HepG2 (cell line): Measurements from ENCODE around the gene PARD3. TPM values are rescaled to one million over a fixed set of nuclear protein-coding genes. Genes with fewer than 3 reads are reported as not detected.

ENCODE experiments used
- AGO1 ChIP-seq: fragments of 200-400 bp; formaldehyde crosslinking; IDR thresholded peaks from 2 replicates; pipeline ENCODE4 v1.6.1; 2017; ENCODE audit warnings: mild to moderate bottlenecking, low read depth, low read length, moderate library complexity; ENCODE audit not compliant: poor library complexity, severe bottlenecking
- AKNA ChIP-seq: sonication (generic); formaldehyde crosslinking; IDR thresholded peaks from 2 replicates; pipeline ENCODE4 v1.4.0; 2020; ENCODE audit warnings: missing genetic modification reagents, borderline replicate concordance
- IRF2 ChIP-seq: IDR thresholded peaks from 2 replicates; pipeline ENCODE4 v1.6.1; 2018; ENCODE audit warnings: missing genetic modification reagents, missing compliant biosample characterization
- NCOA5 ChIP-seq: sonication (generic); formaldehyde crosslinking; IDR thresholded peaks from 2 replicates; pipeline ENCODE4 v1.4.0; 2020; ENCODE audit warnings: missing genetic modification reagents
- PREB ChIP-seq: sonication (generic); formaldehyde crosslinking; IDR thresholded peaks from 2 replicates; pipeline ENCODE4 v1.4.0; 2020; ENCODE audit warnings: missing genetic modification reagents
- RFX1 ChIP-seq: fragments of 450-650 bp; IDR thresholded peaks from 2 replicates; pipeline ENCODE4 v1.6.1; 2017
- SIX1 ChIP-seq: sonication (generic); formaldehyde crosslinking; IDR thresholded peaks from 2 replicates; pipeline ENCODE4 v1.4.0; 2020; ENCODE audit warnings: missing genetic modification reagents, borderline replicate concordance
- STAG1 ChIP-seq: sonication (generic); formaldehyde crosslinking; IDR thresholded peaks from 2 replicates; pipeline ENCODE4 v1.4.0; 2020; ENCODE audit warnings: missing genetic modification reagents
- ZNF20 ChIP-seq: sonication (generic); formaldehyde crosslinking; IDR thresholded peaks from 2 replicates; pipeline ENCODE4 v1.4.0; 2020; ENCODE audit warnings: mild to moderate bottlenecking, moderate library complexity, missing genetic modification reagents
- ZNF253 ChIP-seq: sonication (generic); formaldehyde crosslinking; IDR thresholded peaks from 2 replicates; pipeline ENCODE4 v1.8.0; 2022; ENCODE audit warnings: mild to moderate bottlenecking, missing genetic modification reagents, borderline replicate concordance
- ZNF329 ChIP-seq: sonication (generic); formaldehyde crosslinking; IDR thresholded peaks from 2 replicates; pipeline ENCODE4 v1.9.0; 2021; ENCODE audit warnings: low read depth, mild to moderate bottlenecking, missing genetic modification reagents
- ZNF33B ChIP-seq: sonication (generic); formaldehyde crosslinking; IDR thresholded peaks from 2 replicates; pipeline ENCODE4 v1.5.1; 2020; ENCODE audit warnings: mild to moderate bottlenecking, missing genetic modification reagents
- ZNF768 ChIP-seq: sonication (generic); formaldehyde crosslinking; IDR thresholded peaks from 2 replicates; pipeline ENCODE4 v1.4.0; 2020; ENCODE audit warnings: missing genetic modification reagents
- ZNF83 ChIP-seq: sonication (generic); formaldehyde crosslinking; IDR thresholded peaks from 2 replicates; pipeline ENCODE4 v1.4.0; 2020; ENCODE audit warnings: missing genetic modification reagents, mild to moderate bottlenecking, borderline replicate concordance
- ZSCAN21 ChIP-seq: sonication (generic); formaldehyde crosslinking; IDR thresholded peaks from 2 replicates; pipeline ENCODE4 v1.8.0; 2022; ENCODE audit warnings: mild to moderate bottlenecking, missing genetic modification reagents, moderate library complexity, borderline replicate concordance
- polyA plus RNA-seq, 8 experiments: library from polyadenylated mRNA; depleted of rRNA in 3 of 8; stranded (reverse) in 7 of 8; unstranded in 1 of 8; fragments of >200 nt; fragmentation: Illumina TruSeq in 4 of 8; extraction: Trizol in 4 of 8; gene quantifications; 2 replicates each; pipeline versions ENCODE4 v1.2.1 to v1.2.3, GENCODE V29; 2011 to 2016; ENCODE audit warnings: low read depth in 4 of 8, missing spikeins in 1 of 8, mixed read lengths in 1 of 8; ENCODE audit not compliant: insufficient read depth in 1 of 8
- total RNA-seq, 5 experiments: library from RNA; depleted of rRNA; stranded (reverse); fragments of >200 nt; fragmentation: Illumina TruSeq; extraction: Trizol; gene quantifications; 2 replicates each; pipeline ENCODE4 v1.2.3, GENCODE V29; 2016; ENCODE audit warnings: low read depth in 1 of 5
- TF ChIP-seq, protein P1 (sequence below): conservative IDR thresholded peaks from 2 replicates; pipeline ENCODE4 v1.6.1; 2018; ENCODE audit warnings: missing genetic modification reagents
- TF ChIP-seq, protein P2 (sequence below): sonication (generic); formaldehyde crosslinking; IDR thresholded peaks from 2 replicates; pipeline ENCODE4 v1.4.0; 2020; ENCODE audit warnings: missing genetic modification reagents, borderline replicate concordance
- TF ChIP-seq, protein P3 (sequence below): sonication (generic); formaldehyde crosslinking; IDR thresholded peaks from 2 replicates; pipeline ENCODE4 v1.4.0; 2020; ENCODE audit warnings: missing genetic modification reagents; ENCODE audit errors: not compliant biosample characterization

Gene PARD3
- total and polyA plus RNA-seq, 2 of the 13 experiments (the other 11 are each of a cell fraction or from before 2014, with no cell fraction given): 40.9 to 60.0 TPM

DNA sequence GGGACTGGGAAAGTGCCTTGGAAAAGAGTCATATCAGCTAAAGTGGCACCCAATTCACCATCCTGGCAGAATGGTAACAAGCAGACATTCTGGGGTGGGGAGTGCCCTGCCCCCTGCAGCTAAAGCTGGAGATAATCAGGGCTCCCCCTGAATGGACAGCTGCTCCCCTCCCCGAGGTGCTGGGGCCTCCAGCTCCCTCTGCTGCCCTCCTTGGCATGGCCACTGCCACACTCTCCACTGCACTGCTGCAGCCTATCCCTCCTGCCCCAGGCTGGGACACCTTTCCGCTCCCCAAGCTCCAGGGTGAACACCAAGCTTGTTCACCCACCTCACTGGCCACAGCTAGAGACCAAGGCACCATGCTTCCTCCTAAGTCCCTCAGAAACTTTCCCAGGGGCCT is 9.8 kb upstream of the PARD3 start (continued):
- TF ChIP-seq AKNA (CRISPR knock-in tag) (no peak), PREB (CRISPR knock-in tag) (no peak), RFX1 (no peak), ZSCAN21 (CRISPR knock-in tag) (no peak), ZNF20 (CRISPR knock-in tag) (no peak), ZNF253 (CRISPR knock-in tag) (no peak), ZNF33B (CRISPR knock-in tag) (no peak), ZNF83 (no peak), SIX1 (CRISPR knock-in tag) (no peak), ZNF768 (CRISPR knock-in tag) (peak; percentile 20; the same call in 1 of the 2 replicates), IRF2 (CRISPR knock-in tag) (0 out of 2 replicates have a peak, but pooled peaks have one; percentile 21), NCOA5 (CRISPR knock-in tag) (no peak), AGO1 (no peak), ZNF329 (CRISPR knock-in tag) (no peak), STAG1 (CRISPR knock-in tag) (peak; percentile 72)
- TF ChIP-seq, protein P1, sequence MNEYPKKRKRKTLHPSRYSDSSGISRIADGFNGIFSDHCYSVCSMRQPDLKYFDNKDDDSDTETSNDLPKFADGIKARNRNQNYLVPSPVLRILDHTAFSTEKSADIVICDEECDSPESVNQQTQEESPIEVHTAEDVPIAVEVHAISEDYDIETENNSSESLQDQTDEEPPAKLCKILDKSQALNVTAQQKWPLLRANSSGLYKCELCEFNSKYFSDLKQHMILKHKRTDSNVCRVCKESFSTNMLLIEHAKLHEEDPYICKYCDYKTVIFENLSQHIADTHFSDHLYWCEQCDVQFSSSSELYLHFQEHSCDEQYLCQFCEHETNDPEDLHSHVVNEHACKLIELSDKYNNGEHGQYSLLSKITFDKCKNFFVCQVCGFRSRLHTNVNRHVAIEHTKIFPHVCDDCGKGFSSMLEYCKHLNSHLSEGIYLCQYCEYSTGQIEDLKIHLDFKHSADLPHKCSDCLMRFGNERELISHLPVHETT (CRISPR knock-in tag): no peak
- TF ChIP-seq, protein P2, sequence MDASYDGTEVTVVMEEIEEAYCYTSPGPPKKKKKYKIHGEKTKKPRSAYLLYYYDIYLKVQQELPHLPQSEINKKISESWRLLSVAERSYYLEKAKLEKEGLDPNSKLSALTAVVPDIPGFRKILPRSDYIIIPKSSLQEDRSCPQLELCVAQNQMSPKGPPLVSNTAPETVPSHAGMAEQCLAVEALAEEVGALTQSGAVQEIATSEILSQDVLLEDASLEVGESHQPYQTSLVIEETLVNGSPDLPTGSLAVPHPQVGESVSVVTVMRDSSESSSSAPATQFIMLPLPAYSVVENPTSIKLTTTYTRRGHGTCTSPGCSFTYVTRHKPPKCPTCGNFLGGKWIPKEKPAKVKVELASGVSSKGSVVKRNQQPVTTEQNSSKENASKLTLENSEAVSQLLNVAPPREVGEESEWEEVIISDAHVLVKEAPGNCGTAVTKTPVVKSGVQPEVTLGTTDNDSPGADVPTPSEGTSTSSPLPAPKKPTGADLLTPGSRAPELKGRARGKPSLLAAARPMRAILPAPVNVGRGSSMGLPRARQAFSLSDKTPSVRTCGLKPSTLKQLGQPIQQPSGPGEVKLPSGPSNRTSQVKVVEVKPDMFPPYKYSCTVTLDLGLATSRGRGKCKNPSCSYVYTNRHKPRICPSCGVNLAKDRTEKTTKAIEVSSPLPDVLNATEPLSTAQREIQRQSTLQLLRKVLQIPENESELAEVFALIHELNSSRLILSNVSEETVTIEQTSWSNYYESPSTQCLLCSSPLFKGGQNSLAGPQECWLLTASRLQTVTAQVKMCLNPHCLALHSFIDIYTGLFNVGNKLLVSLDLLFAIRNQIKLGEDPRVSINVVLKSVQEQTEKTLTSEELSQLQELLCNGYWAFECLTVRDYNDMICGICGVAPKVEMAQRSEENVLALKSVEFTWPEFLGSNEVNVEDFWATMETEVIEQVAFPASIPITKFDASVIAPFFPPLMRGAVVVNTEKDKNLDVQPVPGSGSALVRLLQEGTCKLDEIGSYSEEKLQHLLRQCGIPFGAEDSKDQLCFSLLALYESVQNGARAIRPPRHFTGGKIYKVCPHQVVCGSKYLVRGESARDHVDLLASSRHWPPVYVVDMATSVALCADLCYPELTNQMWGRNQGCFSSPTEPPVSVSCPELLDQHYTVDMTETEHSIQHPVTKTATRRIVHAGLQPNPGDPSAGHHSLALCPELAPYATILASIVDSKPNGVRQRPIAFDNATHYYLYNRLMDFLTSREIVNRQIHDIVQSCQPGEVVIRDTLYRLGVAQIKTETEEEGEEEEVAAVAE: no peak
- TF ChIP-seq, protein P3, sequence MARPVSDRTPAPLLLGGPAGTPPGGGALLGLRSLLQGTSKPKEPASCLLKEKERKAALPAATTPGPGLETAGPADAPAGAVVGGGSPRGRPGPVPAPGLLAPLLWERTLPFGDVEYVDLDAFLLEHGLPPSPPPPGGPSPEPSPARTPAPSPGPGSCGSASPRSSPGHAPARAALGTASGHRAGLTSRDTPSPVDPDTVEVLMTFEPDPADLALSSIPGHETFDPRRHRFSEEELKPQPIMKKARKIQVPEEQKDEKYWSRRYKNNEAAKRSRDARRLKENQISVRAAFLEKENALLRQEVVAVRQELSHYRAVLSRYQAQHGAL (CRISPR knock-in tag): no peak
